ENCODE results near the gene FAM120B.

Gene FAM120B

GRCh38 chr6:170363255-170363654 is 56.7 kb downstream of the FAM120B start:
- DNase-seq: no peak

DNA sequence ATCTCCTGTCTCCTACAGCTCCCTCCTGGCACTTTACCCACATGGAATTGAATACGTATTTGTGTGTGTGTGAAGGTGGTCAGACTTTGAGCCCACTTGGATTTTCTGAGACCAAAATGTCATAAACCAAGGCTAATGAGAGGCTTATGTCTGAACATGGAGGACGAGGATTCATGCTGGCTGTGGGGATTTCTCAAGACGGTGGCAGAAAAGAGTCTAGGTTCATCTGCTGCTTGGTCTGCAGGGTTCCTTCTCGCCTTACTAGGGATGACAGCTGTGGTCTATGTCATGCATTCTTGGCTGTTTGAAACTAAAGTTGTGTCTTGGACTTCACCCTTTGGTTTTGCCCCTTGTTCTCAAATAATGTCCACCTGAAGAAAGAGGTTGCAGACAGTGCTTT is 58.6 kb downstream of the FAM120B start:
- no peak for DNase-seq

- DNase-seq: no peak
Measured at GRCh38 chr6:170365593-170365992, 59.0 kb downstream of the FAM120B start.

DNA sequence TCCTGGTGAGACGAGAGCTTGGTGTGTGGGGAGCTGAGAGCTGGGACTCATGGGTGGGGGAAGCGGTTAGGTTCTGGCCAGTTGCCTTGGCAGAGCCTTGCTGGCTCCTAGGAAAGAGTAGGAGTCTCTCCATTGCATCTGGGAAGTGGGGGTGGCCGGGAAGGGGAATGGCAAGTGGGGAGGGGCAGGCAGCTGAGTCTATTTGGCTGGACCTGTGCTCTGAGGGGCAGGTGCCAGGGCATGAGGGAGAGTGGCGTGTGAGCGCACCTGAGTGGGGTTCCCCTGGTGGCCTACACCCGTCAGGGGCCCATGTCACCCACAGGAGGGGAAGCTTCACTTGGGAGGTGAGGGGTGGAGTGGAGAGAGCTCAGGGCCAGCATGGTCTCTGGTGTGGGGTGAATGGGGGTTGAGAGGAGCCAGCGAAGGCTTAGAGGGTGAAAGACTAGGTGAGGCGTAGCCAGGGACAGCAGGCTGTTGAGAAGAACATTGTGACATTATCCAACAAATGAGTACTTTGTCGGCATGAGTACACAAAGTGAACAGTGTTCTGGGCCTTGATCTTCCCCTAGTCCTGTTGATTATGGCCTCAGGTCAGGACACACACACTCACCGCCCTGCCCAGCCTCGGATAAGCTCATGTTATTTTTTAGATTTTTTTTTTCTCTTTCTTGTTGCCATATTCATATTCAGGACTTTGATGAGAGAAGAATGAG is 59.8 kb downstream of the FAM120B start:
- DNase-seq: no peak

- no peak for DNase-seq
Measured at GRCh38 chr6:170367241-170367640, 60.7 kb downstream of the FAM120B start.

GRCh38 chr6:170368544-170368943 is 62.0 kb downstream of the FAM120B start:
- no peak for DNase-seq

DNA sequence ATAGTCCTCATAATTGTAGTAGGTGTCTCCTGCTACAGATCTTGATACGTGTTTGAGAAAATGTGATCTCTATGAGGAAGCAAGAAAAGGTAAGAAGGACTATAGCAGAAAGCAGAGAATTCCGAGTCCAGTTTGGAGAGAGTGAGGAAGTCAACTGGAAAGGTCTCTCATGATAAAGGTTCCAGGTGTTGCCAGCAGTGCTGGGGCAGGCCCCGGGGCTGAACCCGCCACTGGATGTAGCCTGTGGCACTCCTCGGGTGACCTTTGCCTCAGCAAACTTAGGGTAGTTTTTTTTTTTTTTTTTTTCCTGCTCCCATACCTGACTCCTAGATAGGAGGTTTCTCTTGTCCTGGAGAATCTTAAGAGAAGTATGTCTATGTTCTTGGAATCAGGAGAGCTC is 62.8 kb downstream of the FAM120B start:
- DNase-seq: no peak

GRCh38 chr6:170370416-170370815 is 63.9 kb downstream of the FAM120B start:
- no peak for DNase-seq

DNA sequence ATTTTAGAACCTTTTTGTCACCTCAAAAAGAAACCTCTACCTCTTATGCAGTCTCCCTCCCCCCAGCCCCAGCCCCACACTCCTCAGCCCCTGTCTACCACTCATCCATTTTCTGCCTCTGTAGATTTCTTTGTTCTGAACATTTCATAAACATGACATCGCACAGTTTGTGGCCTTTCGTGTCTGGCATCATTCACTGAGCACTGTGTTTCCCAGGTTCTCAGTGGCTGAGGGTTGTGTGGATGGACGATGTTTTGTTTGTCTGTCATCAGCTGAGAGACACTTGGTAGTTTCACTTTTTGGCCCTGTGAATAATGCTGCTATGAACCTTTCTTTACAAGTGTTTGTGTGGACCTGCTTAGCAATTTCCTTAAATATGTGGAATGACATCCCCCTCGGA is 64.5 kb downstream of the FAM120B start:
- DNase-seq: no peak

DNA sequence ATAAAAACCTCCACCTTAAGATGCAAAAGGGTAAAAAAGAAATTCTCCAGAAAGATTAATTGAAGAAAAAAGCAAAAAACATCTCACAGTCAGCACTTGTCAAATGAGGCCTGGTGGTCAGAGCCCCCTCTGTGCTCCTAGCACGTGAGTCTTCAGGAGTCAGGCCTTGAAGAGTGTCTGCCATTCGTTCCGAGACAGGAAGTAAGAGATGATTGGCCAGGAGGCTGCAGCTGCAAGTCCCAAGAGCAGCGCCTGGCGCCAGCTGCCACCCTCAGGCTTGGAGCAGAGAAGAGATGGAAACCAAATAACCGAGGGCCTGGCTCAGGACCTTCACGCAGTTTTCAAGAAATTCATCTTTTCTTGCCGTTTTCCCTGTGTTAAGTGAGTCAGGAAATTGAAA is 65.0 kb downstream of the FAM120B start:
- no peak for DNase-seq

GRCh38 chr6:170372380-170373325 is 66.1 kb downstream of the FAM120B start:
- no peak for DNase-seq

DNA sequence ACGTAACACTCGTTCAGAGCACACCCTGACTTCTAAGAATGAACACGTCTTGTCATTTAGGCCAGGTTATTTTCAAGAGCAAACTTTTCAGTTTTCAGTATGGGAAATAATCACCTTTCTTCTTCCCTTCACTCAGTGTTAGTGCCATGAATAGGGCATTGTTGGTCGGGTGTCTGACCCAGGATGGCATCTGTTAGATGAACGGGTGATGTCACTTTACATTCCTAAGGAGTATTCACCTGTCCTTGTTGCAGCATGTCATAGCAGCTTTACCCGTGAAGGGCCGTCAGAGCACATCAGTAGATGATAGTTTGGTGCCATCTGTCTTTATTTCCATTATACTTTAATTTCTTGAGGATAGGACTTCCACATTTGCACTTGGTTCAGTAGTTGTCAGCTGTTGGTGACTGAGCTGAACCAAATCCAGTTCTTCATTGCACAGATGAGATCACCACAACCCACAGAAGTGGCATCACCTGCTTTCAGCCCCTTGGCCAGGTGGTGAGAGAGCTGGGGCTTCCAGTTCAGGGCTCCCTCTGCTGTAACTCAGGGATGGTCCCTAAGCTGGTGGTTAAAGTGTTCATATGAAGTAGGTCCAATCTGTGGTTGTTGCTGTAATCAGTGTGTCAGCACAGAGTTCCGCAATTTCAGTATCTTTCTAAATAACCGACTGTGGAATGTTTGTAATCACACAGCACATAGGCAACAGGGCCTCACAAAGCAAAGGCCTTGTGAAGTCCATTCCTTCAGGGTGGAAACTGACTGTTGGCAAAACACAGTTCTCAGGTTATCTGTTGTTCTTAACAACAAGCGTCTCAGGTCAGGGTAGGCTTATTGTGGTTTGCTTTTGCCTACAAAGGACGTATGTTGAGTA is 68.2 kb downstream of the FAM120B start:
- no peak for DNase-seq

DNA sequence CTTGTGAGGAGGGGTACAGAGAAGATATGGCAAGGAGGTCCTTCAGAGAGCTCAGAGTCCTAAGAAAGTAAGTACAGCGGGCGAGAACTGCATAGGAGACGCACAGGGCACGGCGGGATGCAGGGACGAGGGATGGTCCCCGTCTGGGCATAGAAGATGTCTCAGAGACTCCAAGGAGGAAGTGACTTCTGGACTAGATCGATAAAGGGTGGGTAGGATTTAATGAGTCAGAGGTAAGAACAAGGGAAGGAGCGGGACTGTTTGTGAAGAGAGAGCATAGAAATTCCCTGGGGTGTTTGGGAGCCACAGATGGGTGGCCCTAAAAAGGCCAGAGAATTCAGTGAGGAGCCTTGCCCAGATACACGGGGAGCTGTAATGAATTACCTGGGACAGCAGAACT is 69.1 kb downstream of the FAM120B start:
- no peak for DNase-seq

GRCh38 chr6:170376386-170377043 is 70.0 kb downstream of the FAM120B start:
- DNase-seq: no peak

DNA sequence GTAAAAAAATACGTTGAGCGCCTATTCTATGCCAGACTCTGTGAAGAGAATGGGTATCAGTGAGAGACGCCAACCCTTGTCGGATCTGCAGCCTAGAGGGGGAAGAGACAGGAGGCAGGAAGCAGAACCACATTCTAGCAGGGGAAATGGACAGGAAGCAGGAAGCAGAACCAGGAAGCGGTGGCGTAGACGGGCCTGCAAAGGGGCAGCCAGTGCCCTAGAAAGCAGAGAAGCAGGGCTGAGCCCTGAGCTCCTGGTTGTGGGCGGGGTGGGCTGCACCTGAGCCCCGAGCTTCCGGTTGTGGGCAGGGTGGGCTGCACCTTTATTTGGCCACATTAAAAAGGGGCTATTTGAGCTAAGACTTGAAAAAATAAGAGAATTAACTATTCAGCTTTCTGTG is 71.9 kb downstream of the FAM120B start:
- DNase-seq: peak; percentile 36

DNA sequence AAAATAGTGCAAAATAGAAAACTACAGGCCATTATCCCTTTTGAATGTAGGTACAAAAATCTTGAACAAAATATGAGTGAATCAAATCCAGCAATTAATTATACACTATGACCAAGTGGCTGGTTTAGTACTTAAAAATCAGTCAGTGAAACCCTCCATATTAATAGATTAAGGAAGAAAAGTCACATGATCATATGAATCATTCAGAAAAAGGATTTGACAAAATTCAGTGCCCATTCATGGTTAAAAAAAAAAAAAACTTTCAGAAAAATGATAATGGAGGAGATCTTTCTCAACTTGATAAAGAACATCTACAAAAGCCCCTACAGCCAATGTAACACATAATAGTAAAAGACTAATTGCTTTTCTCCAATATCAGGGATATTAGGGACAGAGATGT is 75.0 kb downstream of the FAM120B start:
- no peak for DNase-seq

DNA sequence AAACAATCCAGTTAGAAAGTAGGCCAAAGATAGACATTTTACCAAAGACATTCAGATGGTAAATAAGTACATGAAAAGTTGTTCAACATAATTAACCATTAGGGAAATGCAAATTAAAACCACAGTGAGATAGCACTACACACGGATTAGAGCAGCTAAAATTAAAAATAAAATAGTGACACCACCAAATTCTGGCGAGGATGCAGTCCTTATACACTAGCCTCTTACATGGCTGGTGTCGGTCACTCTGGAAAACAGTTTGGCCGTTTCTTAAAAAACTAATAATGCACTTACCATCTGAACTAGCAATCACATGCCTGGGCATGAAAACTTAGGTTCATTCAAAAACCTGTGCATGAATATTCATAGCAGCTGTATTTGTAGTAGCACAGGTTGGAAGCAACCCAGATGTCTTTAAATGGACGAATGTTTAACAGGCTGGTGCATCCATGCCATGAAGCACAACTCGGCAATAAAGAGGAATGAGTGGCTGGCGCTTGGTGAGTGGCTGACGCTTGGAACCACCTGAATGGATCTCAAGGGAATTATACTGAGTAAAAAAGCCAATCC is 77.0 kb downstream of the FAM120B start:
- DNase-seq: no peak

- DNase-seq: no peak
Measured at GRCh38 chr6:170385506-170385905, 78.9 kb downstream of the FAM120B start.

DNA sequence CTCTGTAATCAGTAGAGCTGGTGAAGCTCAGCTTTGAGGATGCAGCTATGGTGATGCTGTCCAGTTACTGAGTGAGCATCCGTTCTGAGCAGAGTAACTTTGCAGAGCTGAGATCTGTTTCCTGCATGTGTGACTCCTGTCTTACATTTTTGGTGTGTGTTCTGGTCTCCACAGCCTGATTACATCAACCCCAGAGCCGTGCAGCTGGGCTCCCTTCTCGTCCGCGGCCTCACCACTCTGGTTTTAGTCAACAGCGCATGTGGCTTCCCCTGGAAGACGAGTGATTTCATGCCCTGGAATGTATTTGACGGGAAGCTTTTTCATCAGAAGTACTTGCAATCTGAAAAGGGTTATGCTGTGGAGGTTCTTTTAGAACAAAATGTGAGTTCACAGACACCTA is 81.6 kb downstream of the FAM120B start:
- DNase-seq: no peak

DNA sequence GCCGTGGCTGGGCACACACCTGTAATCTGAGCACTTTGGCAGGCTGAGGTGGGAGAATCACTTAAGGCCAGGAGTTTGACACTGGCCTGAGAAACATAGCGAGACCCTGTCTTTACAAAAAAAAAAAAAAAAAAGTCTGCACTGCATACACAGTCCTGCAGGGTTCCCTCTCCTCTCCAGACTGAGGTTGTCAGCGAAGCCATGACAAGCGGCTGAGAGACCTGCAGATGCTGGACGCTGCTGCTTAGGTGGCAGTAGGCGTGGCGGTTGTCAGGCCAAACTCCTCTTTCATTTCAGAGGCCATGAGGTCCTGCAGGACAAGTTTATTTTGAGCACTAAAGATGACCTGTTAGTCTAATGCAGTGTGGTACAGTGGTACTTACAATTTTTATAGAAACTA is 86.5 kb downstream of the FAM120B start:
- no peak for DNase-seq

GRCh38 chr6:170393807-170394399 is 87.3 kb downstream of the FAM120B start:
- no peak for DNase-seq

- DNase-seq: no peak
Measured at GRCh38 chr6:170394980-170395379, 88.4 kb downstream of the FAM120B start.
